Progenitor cell of endocrine pancreas (in vitro differentiated cells): Measurements from ENCODE around the gene RBP7. TPM values are rescaled to one million over a fixed set of nuclear protein-coding genes. Genes with fewer than 3 reads are reported as not detected.

ENCODE experiments used
- DNase-seq: peaks from one replicate; pipeline ENCODE4 v3.0.0; 2021; ENCODE audit warnings: low spot score; ENCODE audit not compliant: unreplicated experiment
- H3K27ac Mint-ChIP-seq: 2 replicates; pipeline ENCODE4 v1.8.0; 2021; ENCODE audit warnings: mild to moderate bottlenecking, moderate library complexity, mixed read lengths
- H3K27me3 Mint-ChIP-seq: 2 replicates; pipeline ENCODE4 v1.8.0; 2021; ENCODE audit warnings: mixed read lengths
- H3K36me3 Mint-ChIP-seq: 2 replicates; pipeline ENCODE4 v1.8.0; 2022; ENCODE audit warnings: mixed read lengths; ENCODE audit not compliant: insufficient read depth
- H3K4me1 Mint-ChIP-seq: 2 replicates; pipeline ENCODE4 v1.8.0; 2021; ENCODE audit warnings: low read depth, mixed read lengths
- H3K4me3 Mint-ChIP-seq: 2 replicates; pipeline ENCODE4 v1.8.0; 2021; ENCODE audit warnings: low read depth, mild to moderate bottlenecking, moderate library complexity, mixed read lengths
- H3K9me3 Mint-ChIP-seq: 2 replicates; pipeline ENCODE4 v1.8.0; 2021; ENCODE audit warnings: low read depth, mixed read lengths
- CTCF ChIP-seq: fragments of 200-600 bp; sonication (generic); IDR thresholded peaks from one replicate; pipeline ENCODE4 v1.5.0; 2021; ENCODE audit warnings: antibody characterized with exemption, mild to moderate bottlenecking; ENCODE audit not compliant: unreplicated experiment
- total RNA-seq: library from RNA; stranded (reverse); gene quantifications from 2 replicates; pipeline ENCODE4 v1.2.1, GENCODE V29; 2021

The RBP7 gene
- total RNA-seq, 1 donor from 2014 or later: 0.65 TPM

DNA sequence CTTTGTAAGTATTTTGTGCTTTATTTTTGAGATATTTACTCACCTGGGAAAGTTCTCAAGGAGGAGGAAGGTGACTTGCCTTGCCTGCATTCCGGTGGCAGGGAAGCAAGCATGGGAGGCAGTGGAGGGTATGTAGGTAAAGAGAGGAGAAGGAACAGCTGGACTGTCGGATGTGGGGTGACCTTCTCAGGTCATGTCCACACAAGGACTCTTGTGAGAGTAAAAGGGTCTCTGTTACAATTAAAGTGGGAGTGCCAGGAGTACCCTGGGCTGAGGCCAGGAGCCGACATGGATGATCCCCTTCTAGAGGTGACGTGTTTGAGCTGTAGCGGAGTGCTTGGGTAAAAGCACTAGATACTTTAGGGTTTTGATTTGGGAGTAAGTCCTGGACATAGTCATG is 60.8 kb downstream of the RBP7 start:
- no peak for TF ChIP-seq CTCF
- Mint-ChIP-seq H3K36me3 (peaks cover 2% of the 10 kb centered on the region), H3K27ac (peak overlapping the region; percentile 29), H3K27me3 (no peaks in the 10 kb centered on the region), H3K4me1 (peaks cover 22% of the 10 kb centered on the region), H3K9me3 (no peaks in the 10 kb centered on the region), H3K4me3 (peak overlapping the region; percentile 3)
- no peak for DNase-seq

DNA sequence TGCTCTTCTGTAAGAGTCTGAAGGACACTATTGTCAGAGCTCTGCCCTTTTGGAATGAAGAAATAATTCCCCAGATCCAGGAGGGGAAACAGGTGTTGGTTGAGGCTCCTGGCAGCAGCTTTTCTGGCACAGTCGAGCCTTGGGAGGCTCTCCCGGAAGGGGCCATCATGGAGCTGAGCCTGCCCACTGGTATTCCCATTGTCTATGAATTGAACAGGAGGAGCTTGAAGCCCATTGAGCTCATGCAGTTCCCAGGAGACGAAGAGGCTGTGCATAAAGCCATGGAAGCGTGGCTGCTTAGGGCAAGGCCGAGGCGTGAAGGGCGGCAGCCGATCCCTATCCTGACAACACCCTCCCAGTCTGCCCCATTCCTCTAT is 62.3 kb downstream of the RBP7 start:
- H3K27ac Mint-ChIP-seq: no peak overlapping the region
- no peak for TF ChIP-seq CTCF

DNA sequence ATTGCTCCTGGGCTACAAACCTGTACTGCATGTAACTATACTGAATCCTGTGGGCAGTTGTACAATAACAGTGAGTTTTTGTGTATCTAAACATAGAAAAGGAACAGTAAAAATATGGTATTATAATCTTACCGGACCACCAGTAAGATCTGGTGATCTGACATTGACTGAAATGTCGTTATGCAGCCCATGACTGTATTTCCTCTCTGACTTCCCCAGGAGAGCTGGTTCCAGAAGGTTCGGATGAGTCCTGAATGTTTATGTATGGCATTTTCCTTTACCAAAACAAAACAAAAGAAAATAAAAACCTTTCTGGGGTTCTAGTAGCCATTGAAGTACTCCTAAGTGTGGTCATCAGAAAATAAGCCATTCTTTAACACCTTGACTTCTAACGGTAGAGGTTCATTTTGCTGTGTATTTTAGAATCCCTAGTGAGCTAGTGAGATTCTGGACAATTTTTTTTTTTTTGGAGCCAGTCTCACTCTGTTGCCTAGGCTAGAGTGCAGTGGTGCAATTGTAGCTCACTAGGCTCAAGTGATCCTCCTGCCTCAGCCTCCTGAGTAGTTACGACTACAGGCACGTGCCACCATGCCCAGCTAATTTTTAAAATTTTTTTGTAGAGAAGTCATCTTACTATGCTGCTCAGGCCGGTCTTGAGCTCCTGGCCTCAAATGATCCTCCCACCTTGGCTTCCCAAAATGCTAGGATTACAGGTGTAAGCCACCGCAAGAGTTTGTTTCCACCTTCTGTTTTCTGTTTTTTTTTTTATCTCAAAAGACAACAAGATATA is 63.5 kb downstream of the RBP7 start:
- TF ChIP-seq CTCF: no peak
- Mint-ChIP-seq H3K27ac (no peak overlapping the region), H3K27me3 (no peaks in the 10 kb centered on the region)

More for the DNA sequence above, 62.3 kb downstream of the RBP7 start:
- Mint-ChIP-seq H3K9me3 (no peaks in the 10 kb centered on the region), H3K27me3 (no peaks in the 10 kb centered on the region), H3K36me3 (peaks cover 2% of the 10 kb centered on the region), H3K4me3 (no peak overlapping the region), H3K4me1 (peaks cover 22% of the 10 kb centered on the region)
- no peak for DNase-seq

DNA sequence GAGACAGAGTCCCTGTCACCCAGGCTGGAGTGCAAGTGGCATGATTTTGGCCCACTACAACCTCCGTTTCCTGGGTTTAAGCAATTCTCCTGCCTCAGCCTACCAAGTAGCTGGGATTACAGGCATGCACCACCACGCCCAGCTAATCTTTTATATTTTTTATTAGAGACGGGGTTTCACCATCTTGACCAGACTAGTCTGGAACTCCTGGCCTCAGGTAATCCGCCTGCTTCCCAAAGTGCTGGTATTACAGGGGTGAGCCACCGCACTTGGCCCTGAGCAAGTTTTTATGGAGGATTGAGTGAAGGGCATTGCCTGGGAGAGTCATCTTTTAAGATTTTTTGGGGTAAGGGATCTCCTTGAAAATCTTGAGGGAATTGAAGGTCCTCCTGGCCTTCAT is 64.2 kb downstream of the RBP7 start:
- Mint-ChIP-seq H3K4me1 (peaks cover 18% of the 10 kb centered on the region), H3K9me3 (no peaks in the 10 kb centered on the region), H3K4me3 (no peak overlapping the region), H3K27me3 (no peaks in the 10 kb centered on the region), H3K36me3 (peaks cover 5% of the 10 kb centered on the region), H3K27ac (no peak overlapping the region)
- TF ChIP-seq CTCF: no peak
- DNase-seq: no peak

More for the DNA sequence above, 63.5 kb downstream of the RBP7 start:
- peaks cover 24% of the 10 kb centered on the region for H3K4me1 Mint-ChIP-seq
- peaks cover 5% of the 10 kb centered on the region for H3K36me3 Mint-ChIP-seq
- DNase-seq: no peak
- no peak overlapping the region for H3K4me3 Mint-ChIP-seq
- no peaks in the 10 kb centered on the region for H3K9me3 Mint-ChIP-seq

GRCh38 chr1:10063878-10064277 is 66.8 kb downstream of the RBP7 start:
- peak overlapping the region; percentile 12 for H3K27ac Mint-ChIP-seq
- H3K4me1 Mint-ChIP-seq: peaks cover 5% of the 10 kb centered on the region
- TF ChIP-seq CTCF: no peak

More at GRCh38 chr1:10063878-10064277, 66.8 kb downstream of the RBP7 start:
- no peak for DNase-seq
- H3K27me3 Mint-ChIP-seq: no peaks in the 10 kb centered on the region
- H3K4me3 Mint-ChIP-seq: no peak overlapping the region
- H3K36me3 Mint-ChIP-seq: peaks cover 5% of the 10 kb centered on the region
- no peaks in the 10 kb centered on the region for H3K9me3 Mint-ChIP-seq
